Spleen (tissue), 7 donors: ENCODE results near the gene SRI.

Source experiments
- POLR2AphosphoS5 ChIP-seq, 3 donors: sonication (generic); formaldehyde crosslinking; IDR thresholded peaks; one replicate each; pipeline ENCODE4 v1.5.1; 2017; ENCODE audit warnings: antibody characterized with exemption in 3 of 3
- TF ChIP-seq, protein P1 (sequence below), 11 experiments: fragments of 200-600 bp in 7 of 11; fragments of 450-650 bp in 4 of 11; sonication (generic) in 4 of 11; IDR thresholded peaks in 8 of 11; conservative IDR thresholded peaks in 3 of 11; 1 replicate in 7 of 11; 2 replicates in 4 of 11; pipeline versions ENCODE4 v1.4.0 to v1.8.0; 2016 to 2021; ENCODE audit warnings: antibody characterized with exemption in 11 of 11, inconsistent platforms in 4 of 11, mild to moderate bottlenecking in 1 of 11
- donor health status: DM: no; HTN: no; CAD: no; lungs with moderate emphysema.
- donor health status: DM: no; HTN: no; CAD: no.
- donor health status: DM: no; HTN: no; CAD: no.

DNA sequence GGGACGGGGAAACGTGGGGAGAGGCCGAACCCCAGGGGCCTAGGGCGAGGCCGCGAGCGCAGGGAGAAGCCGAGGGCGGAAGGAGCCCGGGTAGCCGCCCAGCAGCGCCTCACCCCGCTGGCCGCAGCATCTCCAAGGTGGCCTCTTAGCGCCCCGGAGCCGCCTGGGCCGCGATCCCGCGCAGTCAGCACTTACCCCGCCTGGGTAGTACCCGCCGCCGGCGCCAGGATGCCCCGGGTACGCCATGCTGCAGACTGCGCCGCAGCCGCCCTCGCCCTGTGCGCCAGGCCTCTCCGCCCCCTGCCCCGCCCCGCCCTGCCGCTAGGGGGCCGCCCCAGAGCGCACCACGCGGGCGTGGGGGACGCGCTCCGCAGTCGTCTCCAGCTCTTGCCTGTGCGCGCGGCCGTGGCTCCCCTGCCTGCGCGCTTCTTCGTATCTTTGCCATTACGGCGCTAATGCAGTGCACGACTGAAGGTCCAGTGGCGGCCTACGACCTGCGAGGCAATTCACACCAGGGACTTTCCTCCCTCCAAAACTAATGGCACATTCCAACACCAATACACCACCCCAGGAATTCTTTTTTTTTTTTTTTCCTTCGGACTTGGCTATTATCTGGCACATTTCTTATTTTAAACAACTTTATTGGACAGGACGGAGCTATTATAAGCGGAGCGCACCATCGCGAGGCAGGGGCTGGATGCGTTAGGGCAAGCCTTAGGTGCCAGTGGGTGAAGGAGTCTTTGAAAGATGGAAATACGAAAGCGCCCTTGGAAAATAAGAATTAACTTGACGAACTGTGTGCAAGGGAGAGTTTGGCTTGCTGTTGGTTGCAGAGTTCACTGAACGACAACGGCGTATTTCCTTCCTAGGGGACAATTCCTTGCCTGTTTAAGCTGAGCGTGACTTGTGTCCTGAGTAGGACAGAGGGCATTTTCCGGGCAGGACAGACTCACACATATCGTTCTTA, at the start of gene SRI:
- TF ChIP-seq, protein P1, sequence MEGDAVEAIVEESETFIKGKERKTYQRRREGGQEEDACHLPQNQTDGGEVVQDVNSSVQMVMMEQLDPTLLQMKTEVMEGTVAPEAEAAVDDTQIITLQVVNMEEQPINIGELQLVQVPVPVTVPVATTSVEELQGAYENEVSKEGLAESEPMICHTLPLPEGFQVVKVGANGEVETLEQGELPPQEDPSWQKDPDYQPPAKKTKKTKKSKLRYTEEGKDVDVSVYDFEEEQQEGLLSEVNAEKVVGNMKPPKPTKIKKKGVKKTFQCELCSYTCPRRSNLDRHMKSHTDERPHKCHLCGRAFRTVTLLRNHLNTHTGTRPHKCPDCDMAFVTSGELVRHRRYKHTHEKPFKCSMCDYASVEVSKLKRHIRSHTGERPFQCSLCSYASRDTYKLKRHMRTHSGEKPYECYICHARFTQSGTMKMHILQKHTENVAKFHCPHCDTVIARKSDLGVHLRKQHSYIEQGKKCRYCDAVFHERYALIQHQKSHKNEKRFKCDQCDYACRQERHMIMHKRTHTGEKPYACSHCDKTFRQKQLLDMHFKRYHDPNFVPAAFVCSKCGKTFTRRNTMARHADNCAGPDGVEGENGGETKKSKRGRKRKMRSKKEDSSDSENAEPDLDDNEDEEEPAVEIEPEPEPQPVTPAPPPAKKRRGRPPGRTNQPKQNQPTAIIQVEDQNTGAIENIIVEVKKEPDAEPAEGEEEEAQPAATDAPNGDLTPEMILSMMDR (IDR thresholded peaks at IDR 0.05 in 8 of 11, conservative IDR thresholded peaks at IDR 0.05 in 3 of 11): peak; percentile 64 to 99 (median 98)
- peak; percentile 85 to 90 (median 88) for TF ChIP-seq POLR2AphosphoS5 (IDR thresholded peaks at IDR 0.05)
